PFSK-1 (cell line): ENCODE measurements around the gene ETV2.

ENCODE experiments used
- POLR2AphosphoS5 ChIP-seq: IDR thresholded peaks from 2 replicates; pipeline ENCODE4 v1.6.1; 2012; ENCODE audit warnings: low read depth, mild to moderate bottlenecking, control low read depth, low read length, moderate library complexity
- REST ChIP-seq, 2 experiments: IDR thresholded peaks; 2 replicates each; pipeline versions ENCODE4 v1.6.1 to v1.8.0; 2011 to 2012; ENCODE audit warnings: low read depth in 2 of 2, low read length in 2 of 2, control low read depth in 1 of 2, inconsistent platforms in 1 of 2, mild to moderate bottlenecking in 1 of 2, moderate library complexity in 1 of 2; ENCODE audit not compliant: insufficient read depth in 1 of 2
- SIN3A ChIP-seq: IDR thresholded peaks from 2 replicates; pipeline ENCODE4 v1.6.1; 2012; ENCODE audit warnings: mild to moderate bottlenecking, low read length, moderate library complexity, borderline replicate concordance; ENCODE audit not compliant: insufficient read depth

- TF ChIP-seq POLR2AphosphoS5 (no peak), SIN3A (no peak), REST (IDR thresholded peaks at IDR 0.05; ENCODE audit: insufficient read depth in 1 of 2, low read depth in 2 of 2, low read length in 2 of 2) (no peak)
Measured at GRCh38 chr19:35657904-35658700, 16.6 kb downstream of the ETV2 start.
